Measurements from ENCODE around the gene THAP7.
A peak's percentile ranks its signal among the peaks of the same experiment; 100 is the strongest.

The THAP7 gene

DNA sequence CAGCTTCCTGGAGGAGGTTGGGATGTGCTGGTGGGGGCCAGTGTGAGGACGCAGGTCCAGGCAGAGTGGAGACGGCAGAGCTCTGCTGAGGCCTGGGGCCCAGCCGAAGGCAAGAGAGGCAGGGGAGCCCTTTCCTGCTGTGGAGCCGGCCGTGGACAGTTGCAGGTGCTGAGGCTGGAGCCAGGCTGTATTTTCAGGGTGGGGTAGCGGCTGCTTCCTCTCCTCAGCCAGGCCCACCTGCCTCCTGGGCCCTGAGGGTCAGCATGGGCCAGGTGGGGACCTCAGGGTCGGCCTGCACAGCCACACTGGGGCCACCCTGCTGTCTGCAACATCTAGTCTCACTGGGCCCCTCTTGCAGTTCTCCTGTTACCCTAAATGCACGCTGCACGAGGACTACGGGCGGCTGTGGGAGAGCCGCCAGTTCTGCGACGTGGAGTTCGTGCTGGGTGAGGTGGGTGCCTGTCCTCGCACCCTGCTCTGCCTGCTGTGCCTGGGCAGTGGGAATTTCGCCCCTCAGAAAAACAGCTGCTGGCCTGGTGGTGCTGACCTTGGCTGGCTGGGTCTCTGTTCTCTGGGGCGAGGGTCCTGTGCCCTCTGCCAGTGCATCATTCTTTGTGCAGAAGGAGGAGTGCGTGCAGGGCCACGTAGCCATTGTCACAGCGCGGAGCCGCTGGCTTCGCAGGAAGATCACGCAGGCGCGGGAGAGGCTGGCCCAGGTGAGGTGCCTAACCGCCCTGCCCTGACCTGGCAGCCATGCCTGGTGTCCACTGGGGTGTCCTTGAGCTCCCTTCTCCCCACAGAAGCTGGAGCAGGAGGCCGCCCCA lies 8.4 kb downstream of the THAP7 start:
- no peak for DNase-seq

DNA sequence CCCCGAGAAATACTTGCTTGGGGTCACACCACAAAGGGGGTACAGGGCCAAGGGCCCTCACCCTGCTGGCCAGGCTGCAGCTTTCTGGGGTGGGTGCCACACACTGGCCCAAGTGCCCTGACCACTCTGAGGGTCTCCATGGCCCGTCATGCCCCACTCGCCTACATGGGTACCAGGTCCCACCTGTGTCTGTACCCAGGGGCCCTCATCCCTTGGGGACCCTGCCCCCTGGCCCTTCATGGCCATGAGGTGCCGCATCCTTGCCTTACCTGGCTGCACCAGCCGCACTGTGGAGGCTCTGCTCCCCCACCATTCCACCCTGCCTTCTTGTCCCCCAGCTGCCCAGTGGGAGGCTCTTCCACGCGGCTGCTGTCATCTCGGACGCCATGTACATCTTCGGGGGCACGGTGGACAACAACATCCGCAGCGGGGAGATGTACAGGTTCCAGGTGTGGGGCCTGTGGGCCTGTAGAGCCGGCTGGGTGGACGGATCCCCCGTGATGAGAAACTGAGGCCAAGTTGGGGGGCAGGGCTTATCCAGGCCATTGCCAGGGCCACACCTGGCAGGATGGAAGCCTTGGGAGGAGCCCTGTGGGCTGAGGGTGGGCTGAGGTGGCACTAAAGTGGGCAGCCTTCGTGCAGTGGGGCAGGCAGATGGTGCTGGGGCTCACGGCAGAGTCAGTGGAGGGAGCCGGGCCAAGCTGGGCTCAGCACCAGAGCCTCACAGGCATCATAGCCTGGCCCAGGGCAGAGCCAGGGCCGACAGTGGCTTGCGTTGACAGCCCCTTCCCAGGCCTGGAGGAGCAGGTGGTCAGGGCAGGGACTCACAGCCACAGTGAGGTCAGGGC lies 9.2 kb downstream of the THAP7 start:
- DNase-seq: peak in 1 of 14 donors; percentile 39

GRCh38 chr22:20992056-20992442 lies 9.9 kb downstream of the THAP7 start:
- DNase-seq: no peak

DNA sequence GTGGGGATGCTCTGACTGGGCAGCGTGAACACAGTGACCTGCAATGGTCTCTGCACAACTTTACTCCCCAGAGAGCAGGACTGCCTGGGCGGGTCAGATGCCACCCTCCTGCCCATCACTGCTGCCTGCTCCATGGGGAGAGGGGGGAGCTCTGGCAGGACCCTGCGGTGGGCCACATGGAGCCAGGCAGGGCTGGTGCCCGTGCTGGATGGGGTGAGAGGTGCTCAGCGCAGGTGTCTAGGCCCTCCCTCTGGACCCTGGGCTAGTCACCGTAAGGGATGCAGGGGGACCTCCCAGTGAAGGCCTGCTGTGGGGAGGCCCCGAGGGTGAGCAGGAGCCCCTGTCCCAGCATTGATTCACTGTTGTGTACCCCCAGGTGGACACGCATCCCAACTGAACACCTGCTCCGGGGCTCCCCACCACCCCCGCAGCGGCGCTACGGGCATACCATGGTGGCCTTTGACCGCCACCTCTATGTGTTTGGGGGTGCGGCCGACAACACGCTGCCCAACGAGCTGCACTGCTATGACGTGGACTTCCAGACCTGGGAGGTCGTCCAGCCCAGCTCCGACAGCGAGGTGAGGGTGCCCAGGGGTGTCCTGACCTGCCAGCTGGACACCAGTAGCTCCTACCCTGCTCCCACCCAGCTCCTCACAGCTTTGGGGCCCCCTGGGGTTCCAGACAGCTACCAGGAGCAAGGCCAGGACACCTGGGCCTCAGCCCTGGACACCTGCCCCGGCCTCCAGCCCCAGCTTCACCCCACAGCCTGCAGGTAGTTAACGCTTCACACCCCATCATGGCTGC lies 10.5 kb downstream of the THAP7 start:
- no peak for DNase-seq

GRCh38 chr22:20990184-20991180 lies 11.4 kb downstream of the THAP7 start:
- no peak for DNase-seq

DNA sequence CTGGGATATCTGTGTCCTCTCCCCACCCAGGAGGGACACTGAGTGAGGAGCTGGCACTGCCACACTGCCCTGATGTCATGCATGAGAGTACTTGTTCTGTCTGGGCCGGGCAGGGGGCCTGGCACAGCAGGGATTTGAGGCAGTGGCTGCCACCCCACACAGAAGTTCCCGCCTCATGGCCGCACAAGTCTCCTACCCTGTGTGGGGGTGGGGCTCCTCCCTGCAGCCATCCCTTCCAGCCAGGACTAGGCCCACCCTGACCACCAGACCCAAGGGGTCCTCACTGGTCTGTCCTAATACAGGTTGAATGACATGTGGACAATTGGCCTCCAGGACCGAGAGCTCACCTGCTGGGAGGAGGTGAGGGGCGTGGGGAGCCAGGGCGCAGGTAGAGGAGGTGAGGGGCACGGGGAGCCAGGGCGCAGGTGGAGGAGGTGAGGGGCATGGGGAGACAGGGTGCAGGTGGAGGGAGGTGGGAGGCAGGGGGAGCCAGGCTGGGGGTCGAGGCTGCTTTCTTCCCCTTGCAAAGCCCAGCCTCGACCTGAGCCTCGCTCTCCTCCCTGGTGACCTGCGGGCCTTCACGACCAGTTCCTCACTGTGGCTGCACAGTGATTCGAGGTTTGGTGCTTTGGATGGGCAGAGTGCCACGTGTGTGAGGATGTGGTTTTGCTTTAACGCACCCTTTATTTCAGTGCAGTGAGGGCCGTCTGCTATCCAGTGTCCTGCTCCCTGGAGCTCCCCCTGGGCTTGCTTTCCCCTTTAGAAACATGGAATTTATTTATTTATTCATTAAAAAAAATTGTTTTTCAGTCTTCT lies 12.4 kb downstream of the THAP7 start:
- DNase-seq: no peak

DNA sequence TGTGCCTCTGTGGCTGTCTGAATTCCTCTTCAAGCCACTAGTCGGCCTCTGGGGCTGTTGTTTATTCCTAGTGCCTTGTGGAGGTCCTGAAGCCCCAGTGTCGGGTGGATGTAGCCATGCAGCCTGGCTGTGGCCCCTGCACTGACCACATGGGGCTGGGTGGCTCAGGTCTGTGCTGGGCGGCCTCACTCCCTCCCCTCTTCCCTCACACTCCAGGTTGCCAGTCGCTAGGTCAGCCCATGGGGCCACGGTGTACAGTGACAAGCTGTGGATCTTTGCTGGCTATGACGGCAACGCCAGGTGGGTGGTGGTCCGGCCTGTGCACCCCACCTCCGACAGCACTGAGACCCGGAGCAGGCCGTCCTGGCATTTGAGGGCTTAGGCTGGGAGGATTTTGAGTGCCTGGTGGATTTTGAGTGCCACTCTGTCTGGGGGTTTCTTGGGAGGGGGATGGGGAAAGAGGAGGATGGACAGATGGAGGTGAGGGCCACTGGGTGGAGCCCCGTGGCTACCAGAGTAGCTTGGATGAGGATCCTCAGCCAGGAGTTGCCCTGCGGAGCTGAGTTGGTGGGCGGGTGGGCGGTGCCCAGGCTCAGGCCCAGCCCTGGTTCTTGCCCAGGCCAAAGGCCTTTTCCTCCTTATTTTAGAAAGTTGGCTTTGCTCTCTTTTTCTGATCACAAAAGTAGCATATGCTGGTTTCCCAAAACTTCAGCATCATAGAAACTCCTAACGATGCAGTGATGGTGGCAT lies 13.2 kb downstream of the THAP7 start:
- no peak for DNase-seq

DNA sequence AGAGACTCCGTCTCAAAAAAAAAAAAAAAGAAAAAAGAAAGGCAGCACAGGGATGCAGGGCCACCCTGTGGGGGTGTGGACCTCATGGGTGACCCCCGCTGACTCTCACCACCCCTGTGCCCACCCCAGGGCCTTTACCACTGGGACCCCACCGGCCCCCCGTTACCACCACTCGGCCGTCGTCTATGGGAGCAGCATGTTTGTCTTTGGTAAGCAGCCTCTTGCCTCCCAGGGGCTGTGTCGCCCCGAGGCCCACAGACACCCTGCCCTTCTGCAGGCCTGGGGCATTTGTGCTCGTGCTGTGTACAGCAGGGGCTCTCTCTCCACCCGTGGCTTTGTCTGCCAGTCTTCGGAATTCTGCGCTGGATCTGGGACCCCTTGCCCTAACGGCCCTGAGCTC lies 14.5 kb downstream of the THAP7 start:
- DNase-seq: no peak

DNA sequence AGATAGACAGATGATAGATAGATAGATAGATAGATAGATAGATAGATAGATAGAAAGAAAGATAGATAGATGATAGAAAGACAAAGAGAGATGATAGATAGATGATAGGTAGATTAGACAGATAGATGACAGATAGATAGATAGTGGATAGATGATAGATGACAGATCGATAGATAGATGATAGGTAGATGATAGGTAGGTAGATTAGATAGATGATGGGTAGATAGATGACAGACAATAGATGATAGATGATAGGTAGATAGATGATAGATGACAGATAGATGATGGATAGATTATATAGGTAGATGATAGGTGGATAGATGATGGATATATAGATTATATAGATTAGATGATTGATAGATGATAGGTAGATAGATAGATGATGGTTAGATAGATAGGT lies 15.6 kb downstream of the THAP7 start:
- no peak for DNase-seq

GRCh38 chr22:20985720-20986119 lies 16.2 kb downstream of the THAP7 start:
- no peak for DNase-seq

- DNase-seq: no peak
Measured at GRCh38 chr22:20983081-20983771, 18.7 kb downstream of the THAP7 start.

DNA sequence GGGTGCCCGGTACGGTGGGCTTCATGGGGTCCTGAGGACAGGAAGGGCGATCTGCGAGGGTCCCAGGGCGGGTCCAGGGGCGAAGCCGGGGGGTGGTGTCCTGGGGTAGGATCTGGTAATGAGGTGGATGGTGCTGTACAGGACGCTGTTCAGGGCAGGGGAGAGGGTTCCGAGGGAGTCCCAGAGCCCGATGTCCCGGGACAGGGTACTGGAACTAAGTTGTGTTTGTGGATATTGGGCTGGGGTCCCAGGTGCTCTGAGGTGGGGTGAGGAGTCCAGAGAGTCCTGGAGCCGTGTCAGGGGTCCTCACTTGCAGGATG lies 19.4 kb downstream of the THAP7 start:
- DNase-seq: no peak

DNA sequence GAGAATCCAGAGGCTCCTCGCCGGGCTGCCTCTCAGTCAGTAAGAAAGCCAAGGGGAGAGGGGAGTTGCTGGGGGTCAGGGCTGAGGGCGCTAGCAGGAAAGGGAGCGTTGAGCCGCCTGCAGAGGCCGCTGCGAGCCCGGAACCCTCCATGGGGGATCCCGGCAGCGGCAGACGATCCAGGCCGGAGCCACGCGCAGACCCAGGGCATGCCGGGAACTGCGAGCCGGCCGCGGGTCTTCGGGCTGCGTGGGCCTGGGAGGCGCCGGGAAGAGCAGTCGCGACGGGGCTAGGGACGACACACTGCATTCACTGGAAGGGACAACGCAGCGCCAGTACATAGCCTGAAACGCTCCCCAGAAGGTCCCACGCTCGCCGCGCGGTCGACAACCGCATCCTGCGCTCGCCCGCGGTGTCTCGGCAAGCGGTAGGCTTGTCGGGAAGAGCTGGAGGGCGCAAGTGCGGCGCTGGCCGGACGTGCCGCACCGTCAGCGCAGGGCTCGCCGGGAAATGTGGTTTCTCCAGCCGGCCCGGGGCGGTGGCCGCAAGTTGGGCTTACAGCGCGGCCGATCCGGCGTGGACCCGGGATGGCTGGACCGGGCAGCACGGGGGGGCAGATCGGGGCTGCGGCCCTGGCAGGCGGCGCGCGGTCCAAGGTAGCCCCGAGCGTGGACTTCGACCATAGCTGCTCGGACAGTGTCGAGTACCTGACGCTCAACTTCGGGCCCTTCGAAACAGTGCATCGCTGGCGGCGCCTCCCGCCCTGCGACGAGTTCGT lies 19.9 kb downstream of the THAP7 start, which contains the start of gene LZTR1:
TSS of gene LZTR1 (plus strand) at position 511 of the 776 bp plus-strand sequence. CDS start at position 586, 75 bp downstream.
- peak in 13 of 14 donors; percentile 82 to 98 (median 92) for DNase-seq

- DNase-seq: no peak
Measured at GRCh38 chr22:20980938-20981722, 20.8 kb downstream of the THAP7 start.

DNA sequence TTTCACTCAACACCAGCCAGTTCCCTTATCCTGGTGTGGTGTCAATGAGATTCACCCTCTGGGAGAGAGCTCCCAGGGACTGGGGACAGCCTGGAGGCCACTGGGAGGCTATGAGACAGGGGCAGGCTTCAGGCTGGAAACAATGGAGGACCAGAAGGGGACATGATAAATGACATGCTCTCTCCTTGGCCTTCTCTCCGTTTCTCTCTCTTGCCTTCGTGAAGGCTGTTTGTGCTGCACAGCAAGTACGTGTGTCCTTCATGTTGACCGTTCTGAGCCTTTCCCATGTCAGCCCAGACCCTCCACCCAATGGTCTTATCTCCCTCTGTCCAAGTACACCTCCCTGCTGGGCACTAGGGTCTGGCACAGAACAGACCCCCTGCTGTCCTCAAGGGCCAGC lies 21.4 kb downstream of the THAP7 start:
- DNase-seq: no peak

- no peak for DNase-seq
Measured at GRCh38 chr22:20979940-20980453, 21.9 kb downstream of the THAP7 start.

DNA sequence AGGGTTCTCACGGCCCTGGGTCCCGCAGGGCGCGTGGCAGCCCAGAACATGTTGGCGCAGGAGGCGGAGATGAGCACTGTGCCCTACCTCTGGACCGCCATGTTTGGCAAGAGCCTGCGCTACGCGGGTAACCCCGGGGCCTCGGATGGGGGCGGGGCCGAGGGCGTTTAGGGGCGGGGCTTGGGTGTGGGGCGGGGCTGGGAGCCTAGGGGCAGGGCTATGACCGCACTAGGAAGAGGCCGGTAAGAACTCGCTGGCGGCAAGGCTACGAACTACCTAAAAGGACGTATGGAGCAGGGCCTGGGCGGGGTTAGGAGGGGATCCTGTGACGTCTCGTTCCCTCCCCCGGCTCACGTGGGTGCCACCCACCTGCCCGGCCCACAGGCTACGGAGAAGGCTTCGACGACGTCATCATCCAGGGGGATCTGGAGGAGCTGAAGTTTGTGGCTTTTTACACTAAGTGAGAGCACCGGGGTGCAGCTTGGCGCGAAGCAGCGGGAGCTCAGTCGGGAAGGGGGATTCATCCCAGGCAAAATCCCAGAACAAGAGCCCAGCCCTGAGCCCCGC lies 22.6 kb downstream of the THAP7 start:
- peak in 5 of 14 donors; percentile 17 to 46 (median 31) for DNase-seq
